Measurements from ENCODE around the gene OR8G1. TPM values are rescaled to one million over a fixed set of nuclear protein-coding genes. Genes with fewer than 3 reads are reported as not detected.

OR8G1 gene
- total RNA-seq, 1 experiment from 2014 or later: not detected

DNA sequence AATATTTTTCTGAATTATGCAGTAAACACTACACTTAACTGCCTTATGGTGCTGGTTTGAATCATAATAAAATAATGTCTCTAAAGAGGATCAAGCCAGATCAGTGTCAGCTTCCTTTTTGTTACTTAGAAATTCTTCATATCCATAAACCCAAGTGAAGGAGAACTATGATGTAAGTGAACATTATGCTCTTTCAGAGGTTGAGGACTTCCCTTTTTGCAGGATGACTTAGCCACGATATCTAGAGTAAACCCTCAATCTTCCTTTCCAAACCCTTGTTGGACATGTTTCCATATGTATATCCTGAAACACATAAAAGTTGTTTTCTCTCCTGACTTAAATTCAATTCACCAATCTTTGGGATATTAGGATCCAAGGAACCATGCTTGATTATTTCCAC, 53.8 kb downstream of the OR8G1 start:
- no peak overlapping the region for H4K5ac ChIP-seq (ENCODE audit: insufficient read length, low read depth, low read length)
- H3K18ac ChIP-seq (ENCODE audit: insufficient read length, low read depth, low read length): no peak overlapping the region
- no peak overlapping the region for H2BK20ac ChIP-seq (ENCODE audit: low read depth, low read length, poor library complexity, severe bottlenecking)
- no peak overlapping the region for H2AFZ ChIP-seq (ENCODE audit: low read length)
- no peak overlapping the region for H3K23ac ChIP-seq (ENCODE audit: insufficient read length, low read depth, low read length)
- no peak overlapping the region for H3K14ac ChIP-seq (ENCODE audit: insufficient read depth, low read length)
- no peak overlapping the region for H2BK120ac ChIP-seq (ENCODE audit: low read depth, low read length, poor library complexity, severe bottlenecking)
- no peaks in the 10 kb centered on the region for H3K4me1 ChIP-seq (ENCODE audit: insufficient read depth, low read length)
- no peak overlapping the region for H2BK5ac ChIP-seq (ENCODE audit: insufficient read length, low read length)
- no peaks in the 10 kb centered on the region for H4K20me1 ChIP-seq (ENCODE audit: control insufficient read depth, insufficient read depth, insufficient read length)
- H4K91ac ChIP-seq (ENCODE audit: insufficient read length, low read depth, low read length): no peak overlapping the region
- no peak overlapping the region for H3K27ac ChIP-seq (ENCODE audit: insufficient read length, low read depth, low read length)
- no peaks in the 10 kb centered on the region for H3K23me2 ChIP-seq (ENCODE audit: insufficient read length, low read depth, low read length, poor library complexity, severe bottlenecking)
- H4K8ac ChIP-seq (replicated peaks; ENCODE audit: insufficient read length, low read depth, low read length): no peak overlapping the region
- no peak overlapping the region for H3K4ac ChIP-seq (ENCODE audit: low read depth, low read length)
- H3K27me3 ChIP-seq (ENCODE audit: insufficient read depth, low read length): no peaks in the 10 kb centered on the region
- TF ChIP-seq, protein P1, sequence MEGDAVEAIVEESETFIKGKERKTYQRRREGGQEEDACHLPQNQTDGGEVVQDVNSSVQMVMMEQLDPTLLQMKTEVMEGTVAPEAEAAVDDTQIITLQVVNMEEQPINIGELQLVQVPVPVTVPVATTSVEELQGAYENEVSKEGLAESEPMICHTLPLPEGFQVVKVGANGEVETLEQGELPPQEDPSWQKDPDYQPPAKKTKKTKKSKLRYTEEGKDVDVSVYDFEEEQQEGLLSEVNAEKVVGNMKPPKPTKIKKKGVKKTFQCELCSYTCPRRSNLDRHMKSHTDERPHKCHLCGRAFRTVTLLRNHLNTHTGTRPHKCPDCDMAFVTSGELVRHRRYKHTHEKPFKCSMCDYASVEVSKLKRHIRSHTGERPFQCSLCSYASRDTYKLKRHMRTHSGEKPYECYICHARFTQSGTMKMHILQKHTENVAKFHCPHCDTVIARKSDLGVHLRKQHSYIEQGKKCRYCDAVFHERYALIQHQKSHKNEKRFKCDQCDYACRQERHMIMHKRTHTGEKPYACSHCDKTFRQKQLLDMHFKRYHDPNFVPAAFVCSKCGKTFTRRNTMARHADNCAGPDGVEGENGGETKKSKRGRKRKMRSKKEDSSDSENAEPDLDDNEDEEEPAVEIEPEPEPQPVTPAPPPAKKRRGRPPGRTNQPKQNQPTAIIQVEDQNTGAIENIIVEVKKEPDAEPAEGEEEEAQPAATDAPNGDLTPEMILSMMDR (conservative IDR thresholded peaks at IDR 0.05): no peak
- WGBS (ENCODE audit: extremely low coverage, insufficient read length, low lambda C conversion rate): no CpG with 5 or more reads among the region's 1 CpG
- no peak overlapping the region for H3T11ph ChIP-seq (ENCODE audit: low read length)
- H3K27me3 Mint-ChIP-seq (ENCODE audit: low read depth): no peaks in the 10 kb centered on the region; the same call in 1 of the 2 replicates
- H2BK15ac ChIP-seq (ENCODE audit: low read depth, low read length): no peak overlapping the region
- no peak overlapping the region for H3K27ac Mint-ChIP-seq
- no peak overlapping the region for H3K56ac ChIP-seq (ENCODE audit: insufficient read length, low read depth, low read length)
- H3K36me3 Mint-ChIP-seq (ENCODE audit: insufficient read depth in 1 of 3, low read depth in 3 of 3): no peaks in the 10 kb centered on the region; a peak in 1 of 7 replicates
- H3K9ac ChIP-seq (ENCODE audit: extremely low read depth, insufficient read length, low read length): no peak overlapping the region
- H3K79me1 ChIP-seq (ENCODE audit: insufficient read depth, low read depth, low read length, poor library complexity, severe bottlenecking): no peaks in the 10 kb centered on the region
- peaks cover 0 to 2% of the 10 kb centered on the region in 2 experiments; a peak in 1 of 5 replicates for H3K9me3 Mint-ChIP-seq
- H2AK5ac ChIP-seq (ENCODE audit: insufficient read length, low read length): no peak overlapping the region
- H3K4me1 Mint-ChIP-seq: peaks cover 0 to 4% of the 10 kb centered on the region in 2 experiments; a peak in 1 of 4 replicates
- no peak overlapping the region for H2BK12ac ChIP-seq (ENCODE audit: insufficient read length, low read depth, low read length)
- H3K9me3 ChIP-seq (ENCODE audit: control insufficient read depth, low read depth, low read length): no peaks in the 10 kb centered on the region
- no peak overlapping the region for H3K4me2 ChIP-seq (ENCODE audit: insufficient read depth, insufficient read length, low read length)
- no peaks in the 10 kb centered on the region for H3K79me2 ChIP-seq (ENCODE audit: insufficient read depth, low read length)
- H3K4me3 Mint-ChIP-seq: no peak overlapping the region
- DNase-seq: no peak
